Measurements from ENCODE around the gene COASY.

DNA sequence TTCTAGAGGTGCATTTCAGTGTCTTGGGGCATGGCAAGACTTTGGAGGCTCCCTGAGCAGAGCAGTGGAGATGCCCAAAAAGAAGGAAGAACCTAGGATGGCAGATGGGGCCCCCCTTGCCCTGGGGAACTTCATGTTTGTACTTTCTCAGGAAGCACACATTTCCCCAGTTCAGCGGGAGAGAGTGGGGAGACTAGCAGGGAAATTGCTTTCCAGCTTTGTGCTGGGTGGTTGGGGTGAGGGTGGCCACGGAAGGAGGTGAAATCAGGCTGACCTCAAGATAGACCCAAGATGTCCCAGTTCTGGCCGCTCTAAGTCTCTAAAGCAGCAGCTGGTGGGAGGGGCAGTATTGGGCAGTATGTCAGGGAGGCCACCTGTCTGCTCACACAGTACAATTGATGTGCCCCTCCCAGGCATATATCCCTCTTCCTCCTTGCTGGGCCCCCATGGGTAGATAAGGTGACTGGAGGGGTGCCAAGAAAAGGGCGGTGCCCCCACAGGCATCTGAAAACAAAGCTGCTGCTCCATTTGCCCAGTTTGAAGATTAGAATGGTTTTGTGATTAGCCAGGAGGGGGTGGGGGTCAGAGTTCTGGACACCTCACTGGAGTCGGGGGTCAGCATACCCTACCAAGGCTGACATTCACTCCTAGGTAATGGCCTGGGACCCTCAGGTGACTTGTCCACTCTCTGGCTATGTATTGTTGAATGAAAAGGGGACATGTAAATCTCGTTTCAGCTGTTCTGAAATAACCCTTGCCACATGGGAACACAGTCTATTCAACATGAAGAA, 43.0 kb upstream of the COASY start:
- TF ChIP-seq, protein P1, sequence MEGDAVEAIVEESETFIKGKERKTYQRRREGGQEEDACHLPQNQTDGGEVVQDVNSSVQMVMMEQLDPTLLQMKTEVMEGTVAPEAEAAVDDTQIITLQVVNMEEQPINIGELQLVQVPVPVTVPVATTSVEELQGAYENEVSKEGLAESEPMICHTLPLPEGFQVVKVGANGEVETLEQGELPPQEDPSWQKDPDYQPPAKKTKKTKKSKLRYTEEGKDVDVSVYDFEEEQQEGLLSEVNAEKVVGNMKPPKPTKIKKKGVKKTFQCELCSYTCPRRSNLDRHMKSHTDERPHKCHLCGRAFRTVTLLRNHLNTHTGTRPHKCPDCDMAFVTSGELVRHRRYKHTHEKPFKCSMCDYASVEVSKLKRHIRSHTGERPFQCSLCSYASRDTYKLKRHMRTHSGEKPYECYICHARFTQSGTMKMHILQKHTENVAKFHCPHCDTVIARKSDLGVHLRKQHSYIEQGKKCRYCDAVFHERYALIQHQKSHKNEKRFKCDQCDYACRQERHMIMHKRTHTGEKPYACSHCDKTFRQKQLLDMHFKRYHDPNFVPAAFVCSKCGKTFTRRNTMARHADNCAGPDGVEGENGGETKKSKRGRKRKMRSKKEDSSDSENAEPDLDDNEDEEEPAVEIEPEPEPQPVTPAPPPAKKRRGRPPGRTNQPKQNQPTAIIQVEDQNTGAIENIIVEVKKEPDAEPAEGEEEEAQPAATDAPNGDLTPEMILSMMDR (IDR thresholded peaks at IDR 0.05), result no peak
- no peak for TF ChIP-seq POLR2A (IDR thresholded peaks at IDR 0.05)
